IMR-90 (cell line): ENCODE data around the gene TMEM52. TPM values are rescaled to one million over a fixed set of nuclear protein-coding genes. Genes with fewer than 3 reads are reported as not detected.

ENCODE experiments used
- ATAC-seq: fragments of 200-7000 bp; cut with Tn5 transposase; 2 replicates; pipeline ENCODE4 v1.9.1; 2020; ENCODE audit warnings: low read depth, mild to moderate bottlenecking, moderate library complexity
- BruUV-seq: library from RNA; stranded (reverse); fragments of 400-500 nt; replicated peaks from 2 replicates; lab custom pipeline; 2021; lab: Mats Ljungman, UMichigan
- CTCF ChIA-PET: fragments of 300-600 bp; formaldehyde crosslinking; extraction: SDS; loops from one replicate; lab custom pipeline; 2021; ENCODE audit warnings: antibody characterized with exemption; lab: Yijun Ruan, JAX
- POLR2A ChIA-PET: fragments of 300-600 bp; sonication (Branson Sonifier 250); formaldehyde crosslinking; loops from one replicate; lab custom pipeline; 2022; ENCODE audit warnings: antibody characterized with exemption; ENCODE audit not compliant: unreplicated experiment; lab: Charles Lee
- DNase-seq: peaks from one replicate; pipeline ENCODE4 v3.0.0; 2013
- H2AFZ ChIP-seq: replicated peaks from 2 replicates; pipeline ENCODE3; 2013; ENCODE audit warnings: low read length, mild to moderate bottlenecking; ENCODE audit not compliant: poor library complexity
- H2AK5ac ChIP-seq: 2 replicates; pipeline ENCODE4 v1.6.1; 2013; ENCODE audit warnings: low read depth, low read length, inconsistent platforms
- H2AK9ac ChIP-seq: replicated peaks from 2 replicates; pipeline ENCODE3; 2013; ENCODE audit warnings: mild to moderate bottlenecking, low read depth, low read length, moderate library complexity; ENCODE audit not compliant: poor library complexity
- H2BK120ac ChIP-seq: 2 replicates; pipeline ENCODE4 v1.6.1; 2013; ENCODE audit warnings: low read depth, low read length, inconsistent platforms
- H2BK15ac ChIP-seq: 3 replicates; pipeline ENCODE4 v1.6.1; 2013; ENCODE audit warnings: low read depth, low read length, inconsistent platforms
- H2BK20ac ChIP-seq: 2 replicates; pipeline ENCODE4 v1.6.1; 2013; ENCODE audit warnings: low read depth, mild to moderate bottlenecking, inconsistent platforms, low read length, moderate library complexity
- H2BK5ac ChIP-seq: 2 replicates; pipeline ENCODE4 v1.6.1; 2013; ENCODE audit warnings: mild to moderate bottlenecking, low read depth, low read length, inconsistent platforms; ENCODE audit not compliant: poor library complexity, severe bottlenecking
- H3K14ac ChIP-seq: replicated peaks from 2 replicates; pipeline ENCODE4 v1.6.1; 2013; ENCODE audit warnings: low read depth, low read length, inconsistent platforms
- H3K18ac ChIP-seq: 2 replicates; pipeline ENCODE4 v1.6.1; 2013; ENCODE audit warnings: low read depth, low read length, control low read depth
- H3K23ac ChIP-seq: 2 replicates; pipeline ENCODE4 v1.6.1; 2013; ENCODE audit warnings: low read depth, low read length, inconsistent platforms
- H3K27ac ChIP-seq: 2 replicates; pipeline ENCODE4 v1.5.1; 2013; ENCODE audit warnings: mild to moderate bottlenecking, control low read depth, low read length; ENCODE audit not compliant: insufficient read depth
- H3K27me3 ChIP-seq: 2 replicates; pipeline ENCODE4 v1.6.1; 2013; ENCODE audit warnings: low read length; ENCODE audit not compliant: control insufficient read depth, insufficient read depth
- H3K36me3 ChIP-seq: 2 replicates; pipeline ENCODE4 v1.6.1; 2013; ENCODE audit warnings: low read length, mixed read lengths; ENCODE audit not compliant: control insufficient read depth, insufficient read depth
- H3K4ac ChIP-seq: 2 replicates; pipeline ENCODE4 v1.6.1; 2013; ENCODE audit warnings: low read depth, low read length, inconsistent platforms
- H3K4me1 ChIP-seq: 2 replicates; pipeline ENCODE4 v1.6.1; 2013; ENCODE audit warnings: low read length, mixed read lengths; ENCODE audit not compliant: control insufficient read depth, insufficient read depth
- H3K4me2 ChIP-seq: 2 replicates; pipeline ENCODE4 v1.6.1; 2013; ENCODE audit warnings: low read depth, mild to moderate bottlenecking, control low read depth, low read length, moderate library complexity
- H3K4me3 ChIP-seq: 2 replicates; pipeline ENCODE4 v1.5.1; 2013; ENCODE audit warnings: low read depth, mild to moderate bottlenecking, control low read depth, low read length, moderate library complexity; ENCODE audit not compliant: insufficient read depth
- H3K56ac ChIP-seq: 2 replicates; pipeline ENCODE4 v1.6.1; 2013; ENCODE audit warnings: low read length, inconsistent platforms; ENCODE audit not compliant: insufficient read depth; ENCODE audit errors: extremely low read depth
- H3K79me1 ChIP-seq, 2 experiments: 2 replicates each; pipeline ENCODE4 v1.6.1; 2013; ENCODE audit warnings: low read length in 2 of 2, inconsistent platforms in 1 of 2, low read depth in 1 of 2
- H3K9ac ChIP-seq: 2 replicates; pipeline ENCODE4 v1.6.1; 2013; ENCODE audit warnings: low read depth, low read length, control low read depth
- H3K9me1 ChIP-seq: 2 replicates; pipeline ENCODE4 v1.6.1; 2013; ENCODE audit warnings: low read length, inconsistent platforms; ENCODE audit not compliant: insufficient read depth
- H3K9me3 ChIP-seq: 2 replicates; pipeline ENCODE4 v1.6.1; 2013; ENCODE audit warnings: low read length; ENCODE audit not compliant: control insufficient read depth, insufficient read depth
- H4K20me1 ChIP-seq: 2 replicates; pipeline ENCODE4 v1.6.1; 2013; ENCODE audit warnings: low read length, inconsistent platforms; ENCODE audit not compliant: insufficient read depth
- H4K5ac ChIP-seq: 2 replicates; pipeline ENCODE4 v1.6.1; 2013; ENCODE audit warnings: mild to moderate bottlenecking, low read depth, low read length, control low read depth
- H4K8ac ChIP-seq, 2 experiments: 2 replicates each; pipeline ENCODE4 v1.6.1; 2013; ENCODE audit warnings: low read depth in 2 of 2, low read length in 2 of 2, control low read depth in 1 of 2, inconsistent platforms in 1 of 2
- H4K91ac ChIP-seq: 2 replicates; pipeline ENCODE4 v1.6.1; 2013; ENCODE audit warnings: low read depth, low read length, inconsistent platforms; ENCODE audit not compliant: insufficient read depth
- CHD1 ChIP-seq: IDR thresholded peaks from 2 replicates; pipeline ENCODE4 v1.6.1; 2012; ENCODE audit warnings: low read depth, low read length, improper control_type of control experiment
- FOS ChIP-seq: fragments of 150-350 bp; IDR thresholded peaks from 2 replicates; pipeline ENCODE4 v1.6.1; 2016; ENCODE audit warnings: low read depth, low read length
- MAFK ChIP-seq: IDR thresholded peaks from 2 replicates; pipeline ENCODE4 v1.6.1; 2012; ENCODE audit warnings: low read depth, low read length, improper control_type of control experiment
- MAZ ChIP-seq: IDR thresholded peaks from 2 replicates; pipeline ENCODE4 v1.6.1; 2012; ENCODE audit warnings: low read depth, mild to moderate bottlenecking, low read length, improper control_type of control experiment, moderate library complexity, borderline replicate concordance
- MXI1 ChIP-seq: IDR thresholded peaks from 2 replicates; pipeline ENCODE4 v1.6.1; 2012; ENCODE audit warnings: low read depth, mild to moderate bottlenecking, low read length, moderate library complexity, borderline replicate concordance
- NFE2L2 ChIP-seq: fragments of 150-350 bp; IDR thresholded peaks from 2 replicates; pipeline ENCODE4 v1.6.1; 2016; ENCODE audit warnings: low read depth, mild to moderate bottlenecking, low read length
- POLR2A ChIP-seq: IDR thresholded peaks from 2 replicates; pipeline ENCODE4 v1.6.1; 2012; ENCODE audit warnings: mild to moderate bottlenecking, low read depth, low read length
- RCOR1 ChIP-seq: IDR thresholded peaks from 2 replicates; pipeline ENCODE4 v1.6.1; 2012; ENCODE audit warnings: mild to moderate bottlenecking, low read length, improper control_type of control experiment; ENCODE audit not compliant: insufficient replicate concordance
- SMC3 ChIP-seq: fragments of 150-350 bp; IDR thresholded peaks from 2 replicates; pipeline ENCODE4 v1.6.1; 2016; ENCODE audit warnings: low read depth, mild to moderate bottlenecking, antibody characterized with exemption, low read length, moderate library complexity
- WGBS, 2 experiments: methylation state at CpG; one replicate each; pipeline versions ENCODE4 v1.1.5 to v1.1.7; 2013; ENCODE audit warnings: missing lambda C conversion rate in 2 of 2; ENCODE audit not compliant: insufficient read length in 1 of 2; ENCODE audit errors: extremely low coverage in 2 of 2; 5-methylcytosine and 5-hydroxymethylcytosine counted together
- dilution Hi-C: fragments of 300-500 bp; cut with HindIII; formaldehyde crosslinking; loops from one replicate; pipeline ENCODE4 v1.14.3; 2018; ENCODE audit warnings: low sequenced_read_pairs; ENCODE audit not compliant: unreplicated experiment
- in situ Hi-C: fragments of 300-500 bp; cut with MboI; formaldehyde crosslinking; loops from 3 replicates; pipeline ENCODE4 v1.14.3; 2019; ENCODE audit warnings: low sequenced_read_pairs, inconsistent platforms, mixed read lengths
- intact Hi-C: fragments of 100-400 bp; cut with micrococcal nuclease; formaldehyde crosslinking; loops from 2 replicates; pipeline ENCODE4 v1.10.0; 2022
- polyA plus RNA-seq, 3 experiments: library from polyadenylated mRNA; depleted of rRNA; stranded (reverse); fragments of >200 nt; gene quantifications; 2 replicates each; pipeline ENCODE4 v1.2.3, GENCODE V29; 2012; ENCODE audit warnings: low replicate concordance in 1 of 3
- total RNA-seq: library from RNA; depleted of rRNA; stranded (reverse); fragments of >200 nt; gene quantifications from 2 replicates; pipeline ENCODE4 v1.2.3, GENCODE V29; 2012
- TF ChIP-seq, protein P1 (sequence below): fragments of 150-350 bp; IDR thresholded peaks from 2 replicates; pipeline ENCODE4 v1.6.1; 2017; ENCODE audit warnings: mild to moderate bottlenecking, antibody characterized with exemption, low read length, low read depth

TMEM52 gene
- total and polyA plus RNA-seq, 2 of the 4 experiments (the other 2 are of a cell fraction): 0.54 to 1.3 TPM

DNA sequence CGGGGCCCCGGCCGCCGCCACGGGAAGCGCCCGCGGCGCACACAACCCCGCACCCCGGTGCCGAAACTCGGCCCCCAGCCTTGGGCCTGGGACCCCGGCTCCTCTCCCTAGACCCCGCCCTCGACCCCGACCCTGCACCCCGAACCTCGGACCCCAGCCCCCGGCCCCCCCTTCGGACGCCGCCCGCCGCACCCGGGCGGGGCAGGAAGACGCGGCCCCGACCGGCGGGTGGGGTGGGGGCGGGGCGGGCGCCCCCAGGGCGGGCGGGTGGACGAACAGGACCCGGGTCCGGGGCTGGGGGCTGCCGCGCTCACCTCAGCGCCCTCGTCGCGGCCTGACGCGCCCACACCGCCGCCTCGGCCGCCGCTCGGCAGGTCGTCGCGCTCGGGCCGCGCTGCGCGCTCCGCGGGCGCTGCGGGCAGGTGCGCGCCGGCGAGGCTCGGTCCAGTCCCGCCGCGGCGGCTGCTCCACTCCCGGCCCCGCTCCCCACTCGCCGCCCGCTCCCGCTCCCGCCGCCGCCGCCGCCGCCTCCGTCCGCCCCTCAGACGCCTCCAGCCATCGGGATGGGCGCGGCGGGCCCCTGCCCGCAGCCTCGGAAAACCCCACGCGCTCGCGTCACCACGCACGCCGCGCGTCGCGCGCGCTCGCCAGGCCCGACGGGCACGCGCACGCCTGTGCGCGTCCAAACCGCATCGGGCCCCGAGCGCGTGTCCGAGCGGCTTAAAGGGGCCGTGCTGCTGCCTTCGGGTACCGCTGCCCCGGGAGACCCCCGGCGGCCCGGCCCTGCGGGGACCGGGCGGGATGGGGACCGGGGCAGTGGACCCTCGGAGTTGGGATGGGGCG, 28.4 kb downstream of the TMEM52 start, which contains the start of gene GNB1:
Gene GNB1, minus strand, starts transcription at position 582 of the 843 bp plus-strand sequence. CDS start 65,634 bp downstream, outside the sequence.
- H4K5ac ChIP-seq: peak within 1 kb of the TSS; percentile 88
- peak within 1 kb of the TSS; percentile 93 for H2BK5ac ChIP-seq
- in situ Hi-C loops (no loop called here), intact Hi-C loops (no loop called here), dilution Hi-C loops (no loop called here)
- ChIA-PET POLR2A (no interaction called here), CTCF (interaction anchor here (1.6 kb wide), 1 partner anchor 16 kb away, joined by 6 read pairs; no protein-coding TSS in a partner anchor)
- no peak within 1 kb of the TSS for H2BK15ac ChIP-seq
- H3K9me3 ChIP-seq: no peaks in the 10 kb centered on the region
- peak within 1 kb of the TSS; percentile 87 for H3K14ac ChIP-seq
- H3K36me3 ChIP-seq: no peaks in the 10 kb centered on the region
- peak; percentile 77 for ATAC-seq
- peak within 1 kb of the TSS; percentile 98 for H3K4me2 ChIP-seq
- TF ChIP-seq NFE2L2 (no peak), POLR2A (peak; percentile 49), RCOR1 (no peak), SMC3 (no peak), MAZ (peak; percentile 73; the same call in 1 of the 2 replicates), MAFK (no peak), CHD1 (no peak), MXI1 (peak; percentile 83; the same call in 1 of the 2 replicates), FOS (0 out of 2 replicates have a peak, but pooled peaks have one; percentile 30)
- TF ChIP-seq, protein P1, sequence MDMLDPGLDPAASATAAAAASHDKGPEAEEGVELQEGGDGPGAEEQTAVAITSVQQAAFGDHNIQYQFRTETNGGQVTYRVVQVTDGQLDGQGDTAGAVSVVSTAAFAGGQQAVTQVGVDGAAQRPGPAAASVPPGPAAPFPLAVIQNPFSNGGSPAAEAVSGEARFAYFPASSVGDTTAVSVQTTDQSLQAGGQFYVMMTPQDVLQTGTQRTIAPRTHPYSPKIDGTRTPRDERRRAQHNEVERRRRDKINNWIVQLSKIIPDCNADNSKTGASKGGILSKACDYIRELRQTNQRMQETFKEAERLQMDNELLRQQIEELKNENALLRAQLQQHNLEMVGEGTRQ: peak; percentile 24; the same call in 1 of the 2 replicates
- H4K20me1 ChIP-seq: peaks cover 43% of the 10 kb centered on the region
- H2AK5ac ChIP-seq: peak within 1 kb of the TSS; percentile 99
- DNase-seq: peak; percentile 88
- peak within 1 kb of the TSS; percentile 95 for H3K4ac ChIP-seq
- peaks cover 13 to 21% of the 10 kb centered on the region in 2 experiments for H3K79me1 ChIP-seq
- H3K9me1 ChIP-seq: peaks cover under 1% of the 10 kb centered on the region
- H3K27ac ChIP-seq: peak within 1 kb of the TSS; percentile 96
- peak within 1 kb of the TSS; percentile 56 for H3K18ac ChIP-seq
- H2BK120ac ChIP-seq: peak within 1 kb of the TSS; percentile 49; the same call in 1 of the 2 replicates
- H3K27me3 ChIP-seq: no peaks in the 10 kb centered on the region
- peak within 1 kb of the TSS; percentile 94 to 96 for H4K8ac ChIP-seq
- H2BK20ac ChIP-seq: no peak within 1 kb of the TSS
- H2AFZ ChIP-seq: peak within 1 kb of the TSS; percentile 95
- peak within 1 kb of the TSS; percentile 68 for H3K23ac ChIP-seq
- BruUV-seq: no TSS peak
- H3K4me3 ChIP-seq: peak within 1 kb of the TSS; percentile 92
- H2AK9ac ChIP-seq: peak within 1 kb of the TSS; percentile 98
- 0% methylated on average over 33 of the region's 137 CpGs; no CpG with 5 or more reads in 1 of the 2 experiments for WGBS, 2 experiments
- H3K56ac ChIP-seq: peak within 1 kb of the TSS; percentile 76
- peak within 1 kb of the TSS; percentile 87 for H4K91ac ChIP-seq
- H3K4me1 ChIP-seq: peaks cover 11% of the 10 kb centered on the region
- peak within 1 kb of the TSS; percentile 91 for H3K9ac ChIP-seq
